RWPE1 (cell line): ENCODE data around the gene NTPCR.

Experiments
- CTCF ChIA-PET: fragments of 350-600 bp; sonication (Branson Sonifier 250); formaldehyde crosslinking; extraction: SDS; loops from one replicate; lab custom pipeline; 2021; lab: Yijun Ruan, JAX
- POLR2A ChIA-PET: fragments of 400-600 bp; formaldehyde crosslinking; extraction: SDS; loops from one replicate; lab custom pipeline; 2020; ENCODE audit warnings: antibody characterized with exemption; ENCODE audit not compliant: low non-redundant PET; lab: Yijun Ruan, JAX
- DNase-seq: peaks from one replicate; pipeline ENCODE4 v3.0.0; 2012; ENCODE audit warnings: low spot score
- H3K27ac ChIP-seq: fragments of 450-650 bp; 2 replicates; pipeline ENCODE4 v1.5.1; 2017
- CTCF ChIP-seq: fragments of 450-650 bp; conservative IDR thresholded peaks from 2 replicates; pipeline ENCODE4 v1.5.1; 2017; ENCODE audit warnings: low read depth, mild to moderate bottlenecking

Gene NTPCR

GRCh38 chr1:232983375-232983774 lies 33.0 kb downstream of the NTPCR start:
- CTCF ChIA-PET, result interaction anchor here (0.6 kb wide), 1 partner anchor 233 kb away, joined by 3 read pairs; no protein-coding TSS in a partner anchor
- no peak for TF ChIP-seq CTCF

GRCh38 chr1:232983817-232984567 lies 33.6 kb downstream of the NTPCR start:
- TF ChIP-seq CTCF, result no peak
- POLR2A ChIA-PET, result no interaction called here
- CTCF ChIA-PET, result interaction anchor here (0.6 kb wide), 1 partner anchor 232 kb away, joined by 3 read pairs; no protein-coding TSS in a partner anchor
- no peak for DNase-seq
- no peak overlapping the region for H3K27ac ChIP-seq

More at GRCh38 chr1:232983375-232983774, 33.0 kb downstream of the NTPCR start:
- no peak overlapping the region for H3K27ac ChIP-seq
- POLR2A ChIA-PET, result no interaction called here
- no peak for DNase-seq

- TF ChIP-seq CTCF, result no peak
- DNase-seq, result no peak
- H3K27ac ChIP-seq, result no peak overlapping the region
- ChIA-PET CTCF (no interaction called here), POLR2A (no interaction called here)
Observed at GRCh38 chr1:232984577-232985425, 34.4 kb downstream of the NTPCR start.

GRCh38 chr1:232985882-232986526 lies 35.6 kb downstream of the NTPCR start:
- CTCF ChIA-PET, result interaction anchor here (0.6 to 1.0 kb wide), 2 partner anchors 166 to 356 kb away, joined by 3 read pairs; partner anchors contain the start of gene SIPA1L2
- H3K27ac ChIP-seq, result no peak overlapping the region
- POLR2A ChIA-PET, result no interaction called here
- no peak for TF ChIP-seq CTCF
- no peak for DNase-seq

- CTCF ChIA-PET, result interaction anchor here (0.6 to 1.0 kb wide), 4 partner anchors 39 to 357 kb away, joined by 3 to 4 read pairs (median 3); partner anchors contain the start of gene SIPA1L2
- no peak overlapping the region for H3K27ac ChIP-seq
- POLR2A ChIA-PET, result no interaction called here
- no peak for TF ChIP-seq CTCF
- DNase-seq, result no peak
Observed at GRCh38 chr1:232986527-232986922, 36.1 kb downstream of the NTPCR start.
